HAP-1 (cell line): ENCODE results near the gene MCTP1.
A peak's percentile ranks its signal among the peaks of the same experiment; 100 is the strongest.

Experiments used
- DNase-seq, 2 experiments: peaks; one replicate each; pipeline ENCODE4 v3.0.0-alpha.2; 2016 to 2020; ENCODE audit warnings: low spot score in 2 of 2
- H3K27me3 ChIP-seq: fragments of 250-450 bp; sonication (Bioruptor Pico); 2 replicates; pipeline ENCODE4 v1.5.1; 2020; ENCODE audit warnings: low read depth, mild to moderate bottlenecking, moderate library complexity
- H3K36me3 ChIP-seq: fragments of 250-450 bp; sonication (Bioruptor Pico); replicated peaks from 2 replicates; pipeline ENCODE4 v1.5.1; 2020; ENCODE audit warnings: mild to moderate bottlenecking
- H3K4me1 ChIP-seq: fragments of 250-450 bp; sonication (Bioruptor Pico); 2 replicates; pipeline ENCODE4 v1.5.1; 2020; ENCODE audit warnings: mild to moderate bottlenecking
- H3K4me3 ChIP-seq: fragments of 250-450 bp; sonication (Bioruptor Pico); 2 replicates; pipeline ENCODE4 v1.5.1; 2020; ENCODE audit warnings: mild to moderate bottlenecking, moderate library complexity
- H3K9me3 ChIP-seq: fragments of 250-450 bp; sonication (Bioruptor Pico); 2 replicates; pipeline ENCODE4 v1.5.1; 2020; ENCODE audit warnings: mild to moderate bottlenecking, moderate library complexity
- in situ Hi-C: fragments of 300-500 bp; cut with MboI; formaldehyde crosslinking; loops from 3 replicates; pipeline ENCODE4 v1.14.3; 2020; ENCODE audit warnings: low sequenced_read_pairs, inconsistent platforms, mixed read lengths

MCTP1 gene

GRCh38 chr5:94747371-94747770, 537.5 kb downstream of the MCTP1 start:
- Histone ChIP-seq H3K36me3 (no peaks in the 10 kb centered on the region), H3K9me3 (no peaks in the 10 kb centered on the region), H3K4me1 (peaks cover 10% of the 10 kb centered on the region), H3K4me3 (no peak overlapping the region), H3K27me3 (no peaks in the 10 kb centered on the region)
- in situ Hi-C loops = no loop called here
- DNase-seq = no peak

GRCh38 chr5:94746731-94747124, 538.2 kb downstream of the MCTP1 start:
- no peaks in the 10 kb centered on the region for H3K9me3 ChIP-seq
- H3K4me1 ChIP-seq = peaks cover 9% of the 10 kb centered on the region
- in situ Hi-C loops = no loop called here
- no peak for DNase-seq
- no peaks in the 10 kb centered on the region for H3K36me3 ChIP-seq
- H3K4me3 ChIP-seq = no peak overlapping the region
- H3K27me3 ChIP-seq = no peaks in the 10 kb centered on the region

GRCh38 chr5:94745786-94746730, 538.8 kb downstream of the MCTP1 start:
- Histone ChIP-seq H3K4me3 (no peak overlapping the region), H3K4me1 (peaks cover 2% of the 10 kb centered on the region), H3K36me3 (no peaks in the 10 kb centered on the region), H3K27me3 (no peaks in the 10 kb centered on the region), H3K9me3 (no peaks in the 10 kb centered on the region)
- in situ Hi-C loops = no loop called here
- DNase-seq = no peak

GRCh38 chr5:94744906-94745305, 540.0 kb downstream of the MCTP1 start:
- Histone ChIP-seq H3K27me3 (no peaks in the 10 kb centered on the region), H3K4me1 (peaks cover 8% of the 10 kb centered on the region), H3K36me3 (no peaks in the 10 kb centered on the region), H3K9me3 (no peaks in the 10 kb centered on the region), H3K4me3 (no peak overlapping the region)
- no peak for DNase-seq
- in situ Hi-C loops = no loop called here

GRCh38 chr5:94742852-94743251, 542.0 kb downstream of the MCTP1 start:
- Histone ChIP-seq H3K4me3 (no peak overlapping the region), H3K4me1 (peaks cover 10% of the 10 kb centered on the region), H3K36me3 (no peaks in the 10 kb centered on the region), H3K27me3 (no peaks in the 10 kb centered on the region), H3K9me3 (no peaks in the 10 kb centered on the region)
- in situ Hi-C loops = no loop called here
- DNase-seq = no peak

GRCh38 chr5:94740286-94740685, 544.6 kb downstream of the MCTP1 start:
- no peaks in the 10 kb centered on the region for H3K9me3 ChIP-seq
- H3K27me3 ChIP-seq = no peaks in the 10 kb centered on the region
- DNase-seq = peak in 1 of 2 experiments; percentile 73
- H3K4me3 ChIP-seq = no peak overlapping the region
- peaks cover 10% of the 10 kb centered on the region for H3K4me1 ChIP-seq
- H3K36me3 ChIP-seq = no peaks in the 10 kb centered on the region
- in situ Hi-C loops = no loop called here

GRCh38 chr5:94736498-94736897, 548.4 kb downstream of the MCTP1 start:
- Histone ChIP-seq H3K27me3 (no peaks in the 10 kb centered on the region), H3K9me3 (no peaks in the 10 kb centered on the region), H3K4me3 (no peak overlapping the region), H3K4me1 (peaks cover 10% of the 10 kb centered on the region), H3K36me3 (no peaks in the 10 kb centered on the region)
- DNase-seq = no peak
- in situ Hi-C loops = no loop called here

- Histone ChIP-seq H3K36me3 (no peaks in the 10 kb centered on the region), H3K9me3 (no peaks in the 10 kb centered on the region), H3K27me3 (no peaks in the 10 kb centered on the region), H3K4me1 (no peaks in the 10 kb centered on the region), H3K4me3 (no peak overlapping the region)
- no peak for DNase-seq
- in situ Hi-C loops = no loop called here
Measured at GRCh38 chr5:94731471-94731870, 553.4 kb downstream of the MCTP1 start.

GRCh38 chr5:94725142-94725541, 559.8 kb downstream of the MCTP1 start:
- H3K27me3 ChIP-seq = no peaks in the 10 kb centered on the region; the same call in 1 of the 2 replicates
- H3K4me1 ChIP-seq = peaks cover 5% of the 10 kb centered on the region; the same call in 1 of the 2 replicates
- no peaks in the 10 kb centered on the region for H3K9me3 ChIP-seq
- in situ Hi-C loops = no loop called here
- DNase-seq = no peak
- H3K36me3 ChIP-seq = no peaks in the 10 kb centered on the region
- no peak overlapping the region for H3K4me3 ChIP-seq

- H3K36me3 ChIP-seq = no peaks in the 10 kb centered on the region
- no peaks in the 10 kb centered on the region for H3K4me1 ChIP-seq
- no peak overlapping the region for H3K4me3 ChIP-seq
- H3K27me3 ChIP-seq = no peaks in the 10 kb centered on the region; the same call in 1 of the 2 replicates
- no peaks in the 10 kb centered on the region for H3K9me3 ChIP-seq
- in situ Hi-C loops = no loop called here
- no peak for DNase-seq
Measured at GRCh38 chr5:94715768-94716167, 569.1 kb downstream of the MCTP1 start.

GRCh38 chr5:94711785-94712184, 573.1 kb downstream of the MCTP1 start:
- Histone ChIP-seq H3K36me3 (no peaks in the 10 kb centered on the region), H3K4me3 (no peak overlapping the region), H3K27me3 (no peaks in the 10 kb centered on the region), H3K9me3 (no peaks in the 10 kb centered on the region), H3K4me1 (no peaks in the 10 kb centered on the region)
- in situ Hi-C loops = no loop called here
- no peak for DNase-seq

- H3K4me3 ChIP-seq = no peak overlapping the region
- H3K27me3 ChIP-seq = no peaks in the 10 kb centered on the region
- H3K4me1 ChIP-seq = no peaks in the 10 kb centered on the region
- DNase-seq = no peak
- H3K9me3 ChIP-seq = no peaks in the 10 kb centered on the region
- in situ Hi-C loops = no loop called here
- H3K36me3 ChIP-seq = no peaks in the 10 kb centered on the region
Measured at GRCh38 chr5:94709277-94709676, 575.6 kb downstream of the MCTP1 start.

GRCh38 chr5:94707359-94707758, 577.5 kb downstream of the MCTP1 start:
- Histone ChIP-seq H3K36me3 (no peaks in the 10 kb centered on the region), H3K9me3 (no peaks in the 10 kb centered on the region), H3K4me1 (no peaks in the 10 kb centered on the region), H3K4me3 (no peak overlapping the region), H3K27me3 (no peaks in the 10 kb centered on the region)
- in situ Hi-C loops = no loop called here
- no peak for DNase-seq

GRCh38 chr5:94705427-94705826, 579.5 kb downstream of the MCTP1 start:
- in situ Hi-C loops = no loop called here

More at GRCh38 chr5:94705427-94705826, 579.5 kb downstream of the MCTP1 start:
- Histone ChIP-seq H3K27me3 (no peaks in the 10 kb centered on the region), H3K9me3 (no peaks in the 10 kb centered on the region), H3K36me3 (no peaks in the 10 kb centered on the region), H3K4me1 (no peaks in the 10 kb centered on the region), H3K4me3 (no peak overlapping the region)
- no peak for DNase-seq
